Liver (tissue), 9 donors: ENCODE results near the gene GUK1. TPM values are rescaled to one million over a fixed set of nuclear protein-coding genes. Genes with fewer than 3 reads are reported as not detected.

Source experiments
- DNase-seq: peaks from one replicate; pipeline ENCODE4 v3.0.0-alpha.2; 2017; ENCODE audit warnings: low spot score
- H3K27ac ChIP-seq, 2 donors: one replicate each; pipeline ENCODE4 v1.7.0; 2013; ENCODE audit warnings: inconsistent platforms in 2 of 2, low read length in 2 of 2, control low read depth in 1 of 2, low read depth in 1 of 2, mild to moderate bottlenecking in 1 of 2
- H3K27me3 ChIP-seq, 4 donors: one replicate each; pipeline versions ENCODE4 v1.6.1 to v1.7.0; 2013; ENCODE audit warnings: low read length in 3 of 4, inconsistent platforms in 1 of 4, mild to moderate bottlenecking in 1 of 4, moderate library complexity in 1 of 4; ENCODE audit not compliant: control insufficient read depth in 4 of 4, insufficient read depth in 4 of 4
- H3K36me3 ChIP-seq, 4 donors: one replicate each; pipeline versions ENCODE4 v1.6.1 to v1.7.0; 2013; ENCODE audit warnings: low read length in 3 of 4, mild to moderate bottlenecking in 3 of 4, low read depth in 1 of 4, moderate library complexity in 1 of 4; ENCODE audit not compliant: control insufficient read depth in 4 of 4, insufficient read depth in 3 of 4
- H3K4me1 ChIP-seq, 4 donors: one replicate each; pipeline versions ENCODE4 v1.6.1 to v1.7.0; 2013; ENCODE audit warnings: low read length in 3 of 4, mild to moderate bottlenecking in 3 of 4, moderate library complexity in 1 of 4; ENCODE audit not compliant: control insufficient read depth in 4 of 4, insufficient read depth in 4 of 4
- H3K4me3 ChIP-seq, 3 donors: one replicate each; pipeline versions ENCODE4 v1.6.1 to v1.7.0; 2013; ENCODE audit warnings: low read length in 3 of 3, control low read depth in 1 of 3, low read depth in 1 of 3, mild to moderate bottlenecking in 1 of 3
- H3K9ac ChIP-seq, 2 donors: one replicate each; pipeline ENCODE4 v1.7.0; 2013; ENCODE audit warnings: low read length in 2 of 2, mild to moderate bottlenecking in 2 of 2, moderate library complexity in 2 of 2, control low read depth in 1 of 2, low read depth in 1 of 2
- H3K9me3 ChIP-seq, 4 donors: one replicate each; pipeline versions ENCODE4 v1.6.1 to v1.7.0; 2013; ENCODE audit warnings: low read length in 3 of 4; ENCODE audit not compliant: control insufficient read depth in 4 of 4
- ATF3 ChIP-seq: IDR thresholded peaks from 2 replicates; pipeline ENCODE4 v1.6.1; 2016; ENCODE audit warnings: antibody characterized with exemption
- EGR1 ChIP-seq, 2 donors: IDR thresholded peaks; 2 replicates each; pipeline ENCODE4 v1.6.1; 2016 to 2018; ENCODE audit warnings: antibody characterized with exemption in 2 of 2, low read depth in 2 of 2
- FOXA1 ChIP-seq: IDR thresholded peaks from 2 replicates; pipeline ENCODE4 v1.6.1; 2016; ENCODE audit warnings: antibody characterized with exemption
- HNF4A ChIP-seq, 2 donors: conservative IDR thresholded peaks; 2 replicates each; pipeline ENCODE4 v1.6.1; 2016; ENCODE audit warnings: antibody characterized with exemption in 2 of 2, mild to moderate bottlenecking in 2 of 2
- HNF4G ChIP-seq: IDR thresholded peaks from 2 replicates; pipeline ENCODE4 v1.6.1; 2016; ENCODE audit warnings: antibody characterized with exemption
- MAX ChIP-seq: IDR thresholded peaks from 2 replicates; pipeline ENCODE4 v1.6.1; 2016; ENCODE audit warnings: antibody characterized with exemption
- TAF1 ChIP-seq: conservative IDR thresholded peaks from 2 replicates; pipeline ENCODE4 v1.6.1; 2016; ENCODE audit warnings: antibody characterized with exemption, mild to moderate bottlenecking
- YY1 ChIP-seq: IDR thresholded peaks from 2 replicates; pipeline ENCODE4 v1.6.1; 2016; ENCODE audit warnings: antibody characterized with exemption, mild to moderate bottlenecking
- ZBTB33 ChIP-seq: IDR thresholded peaks from 2 replicates; pipeline ENCODE4 v1.6.1; 2016; ENCODE audit warnings: antibody characterized with exemption
- WGBS: extraction: QIAGEN DNeasy Blood & Tissue Kit; methylation state at CpG from one replicate; pipeline ENCODE4 v1.1.7; 2013; 5-methylcytosine and 5-hydroxymethylcytosine counted together
- polyA plus RNA-seq, 2 donors: library from polyadenylated mRNA; stranded (reverse) in 1 of 2; unstranded in 1 of 2; fragments of 200-250 nt in 1 of 2; fragments of >200 nt in 1 of 2; fragmentation: Nextera tagmentation in 1 of 2; extraction: Ambion mirVana in 1 of 2; gene quantifications; one replicate each; pipeline versions ENCODE4 v1.2.1 to v1.2.3, GENCODE V29; 2013 to 2015
- total RNA-seq, 2 donors: library from RNA; depleted of rRNA; stranded (reverse); fragments of >200 nt; gene quantifications; one replicate each; pipeline ENCODE4 v1.2.3, GENCODE V29; 2014
- TF ChIP-seq, protein P1 (sequence below): IDR thresholded peaks from 2 replicates; pipeline ENCODE4 v1.6.1; 2016; ENCODE audit warnings: antibody characterized with exemption, mild to moderate bottlenecking
- TF ChIP-seq, protein P2 (sequence below): fragments of 150-350 bp; IDR thresholded peaks from 2 replicates; pipeline ENCODE4 v1.5.1; 2017; ENCODE audit warnings: improper control_type of control experiment, low read depth, low read length; ENCODE audit not compliant: missing input control
- donor health status: healthy.
- donor health status: healthy.
- donor health status: healthy.
- donor health status: healthy.
- donor health status: healthy.

The GUK1 gene
- total and polyA plus RNA-seq, 4 donors: 147 to 251 (median 216) TPM

GRCh38 chr1:228106800-228107054 lies 33.4 kb upstream of the GUK1 start:
- TF ChIP-seq HNF4G: no peak
- TF ChIP-seq FOXA1: no peak
- TF ChIP-seq, protein P1, sequence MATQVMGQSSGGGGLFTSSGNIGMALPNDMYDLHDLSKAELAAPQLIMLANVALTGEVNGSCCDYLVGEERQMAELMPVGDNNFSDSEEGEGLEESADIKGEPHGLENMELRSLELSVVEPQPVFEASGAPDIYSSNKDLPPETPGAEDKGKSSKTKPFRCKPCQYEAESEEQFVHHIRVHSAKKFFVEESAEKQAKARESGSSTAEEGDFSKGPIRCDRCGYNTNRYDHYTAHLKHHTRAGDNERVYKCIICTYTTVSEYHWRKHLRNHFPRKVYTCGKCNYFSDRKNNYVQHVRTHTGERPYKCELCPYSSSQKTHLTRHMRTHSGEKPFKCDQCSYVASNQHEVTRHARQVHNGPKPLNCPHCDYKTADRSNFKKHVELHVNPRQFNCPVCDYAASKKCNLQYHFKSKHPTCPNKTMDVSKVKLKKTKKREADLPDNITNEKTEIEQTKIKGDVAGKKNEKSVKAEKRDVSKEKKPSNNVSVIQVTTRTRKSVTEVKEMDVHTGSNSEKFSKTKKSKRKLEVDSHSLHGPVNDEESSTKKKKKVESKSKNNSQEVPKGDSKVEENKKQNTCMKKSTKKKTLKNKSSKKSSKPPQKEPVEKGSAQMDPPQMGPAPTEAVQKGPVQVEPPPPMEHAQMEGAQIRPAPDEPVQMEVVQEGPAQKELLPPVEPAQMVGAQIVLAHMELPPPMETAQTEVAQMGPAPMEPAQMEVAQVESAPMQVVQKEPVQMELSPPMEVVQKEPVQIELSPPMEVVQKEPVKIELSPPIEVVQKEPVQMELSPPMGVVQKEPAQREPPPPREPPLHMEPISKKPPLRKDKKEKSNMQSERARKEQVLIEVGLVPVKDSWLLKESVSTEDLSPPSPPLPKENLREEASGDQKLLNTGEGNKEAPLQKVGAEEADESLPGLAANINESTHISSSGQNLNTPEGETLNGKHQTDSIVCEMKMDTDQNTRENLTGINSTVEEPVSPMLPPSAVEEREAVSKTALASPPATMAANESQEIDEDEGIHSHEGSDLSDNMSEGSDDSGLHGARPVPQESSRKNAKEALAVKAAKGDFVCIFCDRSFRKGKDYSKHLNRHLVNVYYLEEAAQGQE: no peak
- TF ChIP-seq MAX: no peak
- TF ChIP-seq ZBTB33: no peak
- no peak for TF ChIP-seq ATF3
- no peak for TF ChIP-seq HNF4A (conservative IDR thresholded peaks at IDR 0.05)
- no peak for TF ChIP-seq YY1
- TF ChIP-seq, protein P2, sequence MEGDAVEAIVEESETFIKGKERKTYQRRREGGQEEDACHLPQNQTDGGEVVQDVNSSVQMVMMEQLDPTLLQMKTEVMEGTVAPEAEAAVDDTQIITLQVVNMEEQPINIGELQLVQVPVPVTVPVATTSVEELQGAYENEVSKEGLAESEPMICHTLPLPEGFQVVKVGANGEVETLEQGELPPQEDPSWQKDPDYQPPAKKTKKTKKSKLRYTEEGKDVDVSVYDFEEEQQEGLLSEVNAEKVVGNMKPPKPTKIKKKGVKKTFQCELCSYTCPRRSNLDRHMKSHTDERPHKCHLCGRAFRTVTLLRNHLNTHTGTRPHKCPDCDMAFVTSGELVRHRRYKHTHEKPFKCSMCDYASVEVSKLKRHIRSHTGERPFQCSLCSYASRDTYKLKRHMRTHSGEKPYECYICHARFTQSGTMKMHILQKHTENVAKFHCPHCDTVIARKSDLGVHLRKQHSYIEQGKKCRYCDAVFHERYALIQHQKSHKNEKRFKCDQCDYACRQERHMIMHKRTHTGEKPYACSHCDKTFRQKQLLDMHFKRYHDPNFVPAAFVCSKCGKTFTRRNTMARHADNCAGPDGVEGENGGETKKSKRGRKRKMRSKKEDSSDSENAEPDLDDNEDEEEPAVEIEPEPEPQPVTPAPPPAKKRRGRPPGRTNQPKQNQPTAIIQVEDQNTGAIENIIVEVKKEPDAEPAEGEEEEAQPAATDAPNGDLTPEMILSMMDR: no peak
- TF ChIP-seq TAF1: no peak
- Histone ChIP-seq H3K9me3 (no peaks in the 10 kb centered on the region), H3K27ac (no peak overlapping the region), H3K36me3 (peaks cover 0 to 15% (median 10%) of the 10 kb centered on the region in 4 donors), H3K4me1 (peaks cover 7 to 52% (median 35%) of the 10 kb centered on the region in 4 donors), H3K9ac (no peak overlapping the region), H3K4me3 (no peak overlapping the region), H3K27me3 (no peaks in the 10 kb centered on the region)
- no peak for DNase-seq
- 95% methylated on average over 9 of the region's 9 CpGs for WGBS

- 95% methylated on average over 19 of the region's 19 CpGs for WGBS
- Histone ChIP-seq H3K36me3 (peaks cover 0 to 15% (median 10%) of the 10 kb centered on the region in 4 donors), H3K4me1 (peaks cover 3 to 44% (median 31%) of the 10 kb centered on the region in 4 donors), H3K9me3 (no peaks in the 10 kb centered on the region), H3K27me3 (no peaks in the 10 kb centered on the region), H3K9ac (no peak overlapping the region), H3K27ac (no peak overlapping the region), H3K4me3 (no peak overlapping the region)
- no peak for TF ChIP-seq ZBTB33
- TF ChIP-seq ATF3: no peak
- no peak for TF ChIP-seq EGR1 (IDR thresholded peaks at IDR 0.05; ENCODE audit: low read depth in 2 of 2)
- no peak for DNase-seq
Measured at GRCh38 chr1:228107636-228108035, 32.4 kb upstream of the GUK1 start.
